Peyer's patch (tissue), 4 donors: Measurements from ENCODE around the gene RBP4.

Source experiments
- CTCF ChIP-seq, 6 experiments: fragments of 450-650 bp in 4 of 6; fragments of 200-600 bp in 2 of 6; sonication (generic) in 1 of 6; IDR thresholded peaks; one replicate each; pipeline ENCODE4 v1.5.1; 2017 to 2019; ENCODE audit warnings: antibody characterized with exemption in 6 of 6, mild to moderate bottlenecking in 3 of 6, moderate library complexity in 1 of 6
- POLR2A ChIP-seq, 2 donors: fragments of 450-650 bp; IDR thresholded peaks; one replicate each; pipeline ENCODE4 v1.5.1; 2017; ENCODE audit warnings: antibody characterized with exemption in 2 of 2, mild to moderate bottlenecking in 2 of 2, moderate library complexity in 2 of 2

GRCh38 chr10:93615576-93616235 is 14.7 kb upstream of the RBP4 start:
- TF ChIP-seq CTCF (IDR thresholded peaks at IDR 0.05), result no peak
- no peak for TF ChIP-seq POLR2A (IDR thresholded peaks at IDR 0.05)
